ENCODE measurements around the gene XAB2. TPM values are rescaled to one million over a fixed set of nuclear protein-coding genes. Genes with fewer than 3 reads are reported as not detected.

Gene XAB2
- total RNA-seq, 1 experiment from 2014 or later: 84.4 TPM

- H2AFZ ChIP-seq (ENCODE audit: low read length): no peak overlapping the region
- CTCF ChIA-PET: no interaction called here
Measured at GRCh38 chr19:7610491-7611240, 18.7 kb downstream of the XAB2 start.

GRCh38 chr19:7607874-7608560 is 21.3 kb downstream of the XAB2 start:
- Histone ChIP-seq H3K79me2 (ENCODE audit: low read length) (no peaks in the 10 kb centered on the region), H3K9ac (ENCODE audit: low read length) (no peak overlapping the region), H3K4me1 (ENCODE audit: insufficient read depth, low read length) (no peaks in the 10 kb centered on the region), H3K36me3 (ENCODE audit: low read depth, low read length) (peaks cover 4% of the 10 kb centered on the region; the same call in 1 of the 2 replicates), H3K4me3 (ENCODE audit: low read length) (no peak overlapping the region), H2AFZ (ENCODE audit: low read length) (no peak overlapping the region), H4K20me1 (ENCODE audit: low read length) (peaks cover 5% of the 10 kb centered on the region; the same call in 1 of the 2 replicates), H3K27me3 (ENCODE audit: low read length) (no peaks in the 10 kb centered on the region), H3K27ac (ENCODE audit: low read length) (no peak overlapping the region), H3F3A (ENCODE audit: low read length, unreplicated experiment) (no peaks in the 10 kb centered on the region), H3K9me3 (ENCODE audit: low read length) (no peaks in the 10 kb centered on the region), H3K9me2 (replicated peaks; ENCODE audit: low read length) (no peaks in the 10 kb centered on the region), H3K4me2 (ENCODE audit: low read length) (no peak overlapping the region)
- DNase-seq (no peak), ATAC-seq (no peak)
- ChIA-PET POLR2A (ENCODE audit: unreplicated experiment) (no interaction called here), CTCF (interaction anchor here (0.6 kb wide), 1 partner anchor 244 kb away, joined by 3 read pairs; no protein-coding TSS in a partner anchor)
- BruUV-seq (replicated peaks): no TSS peak
- intact Hi-C loops (cut with micrococcal nuclease): no loop called here
- no peak for TF ChIP-seq CTCF (conservative IDR thresholded peaks at IDR 0.05; ENCODE audit: low read depth, low read length)

More at GRCh38 chr19:7610491-7611240, 18.7 kb downstream of the XAB2 start:
- ATAC-seq (no peak), DNase-seq (no peak)
- Histone ChIP-seq H3K4me3 (ENCODE audit: low read length) (no peak overlapping the region), H4K20me1 (ENCODE audit: low read length) (no peaks in the 10 kb centered on the region), H3K27me3 (ENCODE audit: low read length) (no peaks in the 10 kb centered on the region), H3K79me2 (ENCODE audit: low read length) (no peaks in the 10 kb centered on the region), H3K4me1 (ENCODE audit: insufficient read depth, low read length) (no peaks in the 10 kb centered on the region), H3K9me2 (replicated peaks; ENCODE audit: low read length) (no peaks in the 10 kb centered on the region), H3K9me3 (ENCODE audit: low read length) (no peaks in the 10 kb centered on the region), H3K36me3 (ENCODE audit: low read depth, low read length) (peaks cover 4% of the 10 kb centered on the region; the same call in 1 of the 2 replicates), H3F3A (ENCODE audit: low read length, unreplicated experiment) (no peaks in the 10 kb centered on the region), H3K9ac (ENCODE audit: low read length) (no peak overlapping the region), H3K27ac (ENCODE audit: low read length) (no peak overlapping the region), H3K4me2 (ENCODE audit: low read length) (no peak overlapping the region)
- intact Hi-C loops (cut with micrococcal nuclease): no loop called here
- BruUV-seq (replicated peaks): no TSS peak
- POLR2A ChIA-PET (ENCODE audit: unreplicated experiment): no interaction called here
- TF ChIP-seq CTCF (conservative IDR thresholded peaks at IDR 0.05; ENCODE audit: low read depth, low read length) (no peak), EZH2 (IDR thresholded peaks at IDR 0.05; ENCODE audit: low read length, unreplicated experiment) (no peak), EZH2phosphoT487 (IDR thresholded peaks at IDR 0.05; ENCODE audit: borderline replicate concordance, low read length) (no peak)

All from PC-3 (cell line).